Erythroblast (primary cell): Measurements from ENCODE around the gene SLAIN2.
"Not testable (repeated sequence)": the region's sequence is repeated elsewhere in the genome, so short reads cannot be mapped to it uniquely, and the experiment has no call there.

Experiments used
- GATA1 ChIP-seq: IDR thresholded peaks from 2 replicates; pipeline ENCODE4 v1.6.1; 2011; ENCODE audit warnings: low read depth, mild to moderate bottlenecking, control low read depth, low read length, moderate library complexity
- POLR2A ChIP-seq: IDR thresholded peaks from 2 replicates; pipeline ENCODE4 v1.6.1; 2011; ENCODE audit warnings: mild to moderate bottlenecking, low read length

DNA sequence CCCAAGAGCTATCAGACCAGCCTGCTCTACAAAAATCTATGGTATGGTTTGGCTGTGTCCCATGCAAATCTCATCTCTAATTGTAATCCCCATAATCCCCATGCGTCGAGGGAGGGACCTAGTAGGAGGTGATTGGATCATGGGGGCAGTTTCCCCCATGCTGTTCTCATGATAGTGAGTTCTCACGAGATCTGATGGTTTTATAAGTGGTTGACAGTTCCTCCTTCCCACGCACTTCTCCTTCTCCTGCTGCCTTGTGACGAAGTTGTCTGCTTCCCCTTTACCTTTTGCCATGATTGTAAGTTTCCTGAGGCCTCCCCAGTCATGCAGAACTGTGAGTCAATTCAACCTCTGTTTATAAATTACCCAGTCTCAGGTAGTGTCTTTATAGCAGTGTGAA, 99.6 kb downstream of the SLAIN2 start:
- not testable (repeated sequence) for TF ChIP-seq POLR2A, GATA1
